Neural progenitor cell (in vitro differentiated cells): Measurements from ENCODE around the gene PCDHGA9. TPM values are rescaled to one million over a fixed set of nuclear protein-coding genes. Genes with fewer than 3 reads are reported as not detected.
"Not testable (repeated sequence)": the region's sequence is repeated elsewhere in the genome, so short reads cannot be mapped to it uniquely, and the experiment has no call there.

Experiments used
- DNase-seq: peaks from one replicate; pipeline ENCODE4 v3.0.0-alpha.2; 2016; ENCODE audit warnings: low spot score
- H2AFZ ChIP-seq: fragments of 200-600 bp; sonication (generic); replicated peaks from 2 replicates; pipeline ENCODE4 v1.6.1; 2016; ENCODE audit warnings: antibody characterized with exemption
- H3F3A ChIP-seq: fragments of 200-600 bp; sonication (generic); 2 replicates; pipeline ENCODE4 v1.6.1; 2016; ENCODE audit warnings: antibody characterized with exemption, low read depth
- H3K27ac ChIP-seq: fragments of 200-600 bp; sonication (generic); 2 replicates; pipeline ENCODE4 v1.5.1; 2016; ENCODE audit warnings: mild to moderate bottlenecking
- H3K27me3 ChIP-seq: fragments of 200-600 bp; sonication (generic); 2 replicates; pipeline ENCODE4 v1.6.1; 2016; ENCODE audit warnings: mild to moderate bottlenecking, moderate library complexity
- H3K36me3 ChIP-seq: fragments of 200-600 bp; sonication (generic); 2 replicates; pipeline ENCODE4 v1.5.1; 2016
- H3K4me1 ChIP-seq: fragments of 200-600 bp; sonication (generic); 2 replicates; pipeline ENCODE4 v1.6.1; 2016; ENCODE audit warnings: mixed run types
- H3K4me2 ChIP-seq: fragments of 200-600 bp; sonication (generic); 2 replicates; pipeline ENCODE4 v1.6.1; 2016
- H3K4me3 ChIP-seq: fragments of 200-600 bp; sonication (generic); 2 replicates; pipeline ENCODE4 v1.5.1; 2016
- H3K79me2 ChIP-seq: fragments of 200-600 bp; sonication (generic); 2 replicates; pipeline ENCODE4 v1.6.1; 2016; ENCODE audit warnings: low read depth
- H3K9ac ChIP-seq: fragments of 200-600 bp; sonication (generic); 2 replicates; pipeline ENCODE4 v1.6.1; 2016
- H3K9me3 ChIP-seq: fragments of 200-600 bp; sonication (generic); 2 replicates; pipeline ENCODE4 v1.5.1; 2016; ENCODE audit warnings: low read depth
- H4K20me1 ChIP-seq: fragments of 200-600 bp; sonication (generic); 2 replicates; pipeline ENCODE4 v1.6.1; 2016; ENCODE audit warnings: low read depth
- H3K27ac Mint-ChIP-seq: 3 replicates; pipeline ENCODE4 v1.8.0; 2021; ENCODE audit warnings: mixed read lengths
- H3K27me3 Mint-ChIP-seq: 2 replicates; pipeline ENCODE4 v1.8.0; 2022; ENCODE audit warnings: low read depth, mild to moderate bottlenecking, inconsistent platforms, moderate library complexity, mixed read lengths; ENCODE audit not compliant: insufficient read depth
- H3K36me3 Mint-ChIP-seq: 3 replicates; pipeline ENCODE4 v1.8.0; 2021; ENCODE audit warnings: mixed read lengths
- H3K4me1 Mint-ChIP-seq: 3 replicates; pipeline ENCODE4 v1.8.0; 2021; ENCODE audit warnings: mixed read lengths
- H3K4me3 Mint-ChIP-seq: 3 replicates; pipeline ENCODE4 v1.8.0; 2021; ENCODE audit warnings: mild to moderate bottlenecking, moderate library complexity, mixed read lengths
- H3K9me3 Mint-ChIP-seq: 3 replicates; pipeline ENCODE4 v1.8.0; 2020; ENCODE audit warnings: mixed read lengths
- CTCF ChIP-seq: fragments of 200-600 bp; sonication (generic); IDR thresholded peaks from 2 replicates; pipeline ENCODE4 v1.5.1; 2017; ENCODE audit warnings: antibody characterized with exemption, mild to moderate bottlenecking
- EZH2 ChIP-seq: fragments of 200-600 bp; sonication (generic); IDR thresholded peaks from 2 replicates; pipeline ENCODE4 v1.6.1; 2017; ENCODE audit warnings: antibody characterized with exemption, mild to moderate bottlenecking, moderate library complexity
- EZH2phosphoT487 ChIP-seq: fragments of 200-600 bp; sonication (generic); IDR thresholded peaks from 2 replicates; pipeline ENCODE4 v1.6.1; 2017; ENCODE audit warnings: antibody characterized with exemption
- total RNA-seq: library from RNA; depleted of rRNA; stranded (reverse); fragments of >200 nt; gene quantifications from 2 replicates; pipeline ENCODE4 v1.2.3, GENCODE V29; 2015; ENCODE audit warnings: low replicate concordance

Gene PCDHGA9
- total RNA-seq, 1 donor from 2014 or later, result 0.97 TPM

DNA sequence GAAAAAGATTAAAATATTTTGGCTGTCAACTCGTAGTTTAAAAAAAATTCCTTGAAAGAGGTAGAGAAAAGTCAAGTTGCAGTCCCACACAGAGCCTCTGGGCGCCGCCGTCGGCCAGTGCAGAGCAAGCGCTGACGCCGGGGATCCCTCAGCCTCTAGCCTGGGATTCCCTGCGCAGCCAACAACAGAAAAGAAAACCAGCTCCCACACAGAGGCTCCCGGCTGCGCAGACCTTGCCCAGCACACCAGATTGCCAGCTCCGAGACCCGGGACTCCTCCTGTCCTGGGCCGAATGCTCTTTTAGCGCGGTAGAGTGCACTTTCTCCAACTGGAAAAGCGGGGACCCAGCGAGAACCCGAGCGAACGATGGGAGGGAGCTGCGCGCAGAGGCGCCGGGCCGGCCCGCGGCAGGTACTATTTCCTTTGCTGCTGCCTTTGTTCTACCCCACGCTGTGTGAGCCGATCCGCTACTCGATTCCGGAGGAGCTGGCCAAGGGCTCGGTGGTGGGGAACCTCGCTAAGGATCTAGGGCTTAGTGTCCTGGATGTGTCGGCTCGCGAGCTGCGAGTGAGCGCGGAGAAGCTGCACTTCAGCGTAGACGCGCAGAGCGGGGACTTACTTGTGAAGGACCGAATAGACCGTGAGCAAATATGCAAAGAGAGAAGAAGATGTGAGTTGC, 15.1 kb downstream of the PCDHGA9 start, which contains the start of gene PCDHGB7:
TSS of gene PCDHGB7 (plus strand) at position 184 of the 679 bp plus-strand sequence. CDS start at position 367, 183 bp downstream.
- peaks cover 90% of the 10 kb centered on the region for H3K9me3 Mint-ChIP-seq
- H3K36me3 Mint-ChIP-seq, result peaks cover 79% of the 10 kb centered on the region
- peak; percentile 76 for TF ChIP-seq CTCF
- H3K27ac ChIP-seq, H3K4me1 Mint-ChIP-seq, H3K4me1 ChIP-seq, H3K9ac ChIP-seq, H3K79me2 ChIP-seq, H4K20me1 ChIP-seq, H3K27me3 ChIP-seq, H3K27ac Mint-ChIP-seq: not testable (repeated sequence)
- peak within 1 kb of the TSS; percentile 80 for H3K4me3 Mint-ChIP-seq
- Histone ChIP-seq H3K4me2 (peak within 1 kb of the TSS; percentile 77), H2AFZ (peak within 1 kb of the TSS; percentile 80), H3K9me3 (peaks cover 57% of the 10 kb centered on the region), H3F3A (peaks cover 43% of the 10 kb centered on the region), H3K36me3 (peaks cover 30% of the 10 kb centered on the region), H3K4me3 (peak within 1 kb of the TSS; percentile 50)
- DNase-seq, result peak; percentile 92
- peaks cover 18% of the 10 kb centered on the region for H3K27me3 Mint-ChIP-seq

DNA sequence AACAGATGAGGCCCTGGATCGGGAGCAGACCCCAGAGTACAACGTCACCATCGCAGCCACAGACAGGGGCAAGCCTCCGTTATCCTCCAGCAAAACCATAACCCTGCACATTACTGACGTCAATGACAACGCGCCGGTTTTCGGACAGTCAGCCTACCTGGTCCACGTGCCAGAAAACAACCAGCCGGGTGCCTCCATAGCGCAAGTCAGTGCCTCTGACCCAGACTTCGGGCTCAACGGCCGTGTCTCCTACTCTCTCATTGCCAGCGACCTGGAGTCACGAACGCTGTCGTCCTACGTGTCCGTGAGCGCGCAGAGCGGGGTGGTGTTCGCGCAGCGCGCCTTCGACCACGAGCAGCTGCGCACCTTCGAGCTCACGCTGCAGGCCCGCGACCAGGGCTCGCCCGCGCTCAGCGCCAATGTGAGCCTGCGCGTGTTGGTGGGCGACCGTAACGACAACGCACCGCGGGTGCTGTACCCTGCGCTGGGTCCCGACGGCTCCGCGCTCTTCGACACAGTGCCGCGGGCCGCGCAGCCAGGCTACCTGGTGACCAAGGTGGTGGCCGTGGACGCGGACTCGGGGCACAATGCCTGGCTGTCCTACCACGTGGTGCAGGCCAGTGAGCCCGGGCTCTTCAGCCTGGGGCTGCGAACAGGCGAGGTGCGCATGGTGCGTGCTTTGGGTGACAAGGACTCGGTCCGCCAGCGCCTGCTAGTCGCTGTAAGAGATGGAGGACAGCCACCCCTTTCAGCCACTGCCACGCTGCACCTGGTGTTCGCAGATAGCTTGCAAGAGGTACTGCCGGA, 16.7 kb downstream of the PCDHGA9 start:
- H3K9me3 Mint-ChIP-seq, result peaks cover 85% of the 10 kb centered on the region
- H3K27ac Mint-ChIP-seq, result no peak overlapping the region

DNA sequence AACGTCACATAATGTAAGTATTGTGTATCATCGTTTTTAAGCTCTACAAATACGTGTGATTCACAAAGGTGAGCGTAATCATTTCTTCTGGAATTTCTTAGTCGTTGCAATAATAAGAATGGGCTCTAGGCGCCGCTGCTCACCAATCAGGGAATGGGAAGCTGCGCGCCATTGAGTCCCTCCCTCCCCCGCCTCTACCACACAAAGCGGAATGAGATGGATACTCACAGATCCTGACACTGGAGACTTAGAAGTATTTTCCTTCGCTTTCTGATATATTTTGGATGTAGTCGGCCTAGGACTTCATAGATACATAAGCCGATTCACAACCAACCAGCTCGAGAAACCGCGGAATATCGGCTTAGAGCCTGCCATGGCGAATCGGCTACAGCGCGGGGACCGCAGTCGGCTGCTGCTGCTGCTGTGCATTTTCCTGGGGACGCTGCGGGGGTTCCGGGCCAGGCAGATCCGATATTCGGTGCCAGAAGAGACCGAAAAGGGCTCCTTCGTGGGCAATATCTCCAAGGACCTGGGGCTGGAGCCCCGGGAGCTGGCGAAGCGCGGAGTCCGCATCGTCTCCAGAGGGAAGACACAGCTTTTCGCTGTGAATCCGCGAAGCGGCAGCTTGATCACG, 18.4 kb downstream of the PCDHGA9 start, which contains the start of gene PCDHGA11:
TSS of gene PCDHGA11 (plus strand) at position 197 of the 634 bp plus-strand sequence. CDS start at position 374, 177 bp downstream.
- Histone ChIP-seq H3K79me2 (peaks cover 16% of the 10 kb centered on the region), H3K27ac (no peak within 1 kb of the TSS), H3K4me3 (peak within 1 kb of the TSS; percentile 38), H3K4me1 (no peaks in the 10 kb centered on the region), H3K9ac (no peak within 1 kb of the TSS), H3K9me3 (peaks cover 77% of the 10 kb centered on the region), H3K4me2 (peak within 1 kb of the TSS; percentile 36), H3K36me3 (peaks cover 52% of the 10 kb centered on the region), H3K27me3 (no peaks in the 10 kb centered on the region), H2AFZ (no peak within 1 kb of the TSS), H3F3A (peaks cover 44% of the 10 kb centered on the region), H4K20me1 (no peaks in the 10 kb centered on the region)
- Mint-ChIP-seq H3K4me1 (peaks cover 4% of the 10 kb centered on the region), H3K27me3 (peaks cover 17% of the 10 kb centered on the region), H3K4me3 (no peak within 1 kb of the TSS), H3K27ac (no peak within 1 kb of the TSS), H3K9me3 (peaks cover 87% of the 10 kb centered on the region), H3K36me3 (peaks cover 78% of the 10 kb centered on the region)
- TF ChIP-seq CTCF (peak; percentile 45), EZH2phosphoT487 (no peak)
- peak; percentile 57 for DNase-seq

More for the DNA sequence above, 16.7 kb downstream of the PCDHGA9 start:
- H3F3A ChIP-seq, result peaks cover 44% of the 10 kb centered on the region
- peaks cover 35% of the 10 kb centered on the region for H3K36me3 ChIP-seq
- no peaks in the 10 kb centered on the region for H3K4me1 ChIP-seq
- TF ChIP-seq EZH2, result no peak
- TF ChIP-seq EZH2phosphoT487, result no peak
- TF ChIP-seq CTCF, result no peak
- H3K9ac ChIP-seq, result no peak overlapping the region
- H3K4me1 Mint-ChIP-seq, result peaks cover 4% of the 10 kb centered on the region
- no peak overlapping the region for H2AFZ ChIP-seq
- no peak overlapping the region for H3K4me2 ChIP-seq
- DNase-seq, result no peak
- peaks cover 11% of the 10 kb centered on the region for H3K79me2 ChIP-seq
- peaks cover 19% of the 10 kb centered on the region for H3K27me3 Mint-ChIP-seq
- H3K4me3 Mint-ChIP-seq, result no peak overlapping the region
- H3K27ac ChIP-seq, result no peak overlapping the region
- peaks cover 64% of the 10 kb centered on the region for H3K9me3 ChIP-seq
- H4K20me1 ChIP-seq, result no peaks in the 10 kb centered on the region
- H3K36me3 Mint-ChIP-seq, result peaks cover 74% of the 10 kb centered on the region
- no peak overlapping the region for H3K4me3 ChIP-seq
- no peaks in the 10 kb centered on the region for H3K27me3 ChIP-seq
